Measurements from ENCODE around the gene MYOM3. TPM values are rescaled to one million over a fixed set of nuclear protein-coding genes. Genes with fewer than 3 reads are reported as not detected.

MYOM3 gene
- total and polyA plus RNA-seq, 2 of the 13 experiments (the other 11 are each of a cell fraction or from before 2014, with no cell fraction given) = 5.8 to 15.3 TPM

DNA sequence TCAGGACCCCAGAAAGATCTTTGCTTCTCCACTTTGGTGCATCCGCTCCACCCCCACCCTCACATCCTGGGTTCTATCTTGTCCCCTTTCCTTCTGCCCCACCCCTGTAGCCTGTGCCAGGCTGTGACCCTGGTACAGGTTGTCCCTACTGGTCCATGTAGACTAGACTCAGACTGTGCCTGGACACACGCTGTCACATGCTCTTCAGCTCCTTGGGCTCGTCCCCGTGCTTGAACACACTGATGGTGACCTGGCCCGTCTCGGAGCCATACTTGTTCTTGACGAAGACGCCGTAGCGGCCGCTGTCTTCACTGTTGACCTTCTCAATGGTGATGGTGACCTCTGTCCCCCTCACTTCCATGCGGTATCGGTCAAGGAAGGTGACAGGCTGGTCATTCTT is 54.8 kb downstream of the MYOM3 start:
- H3K27me3 ChIP-seq (ENCODE audit: control insufficient read depth in 1 of 2, insufficient read depth in 2 of 2, low read length in 2 of 2) = no peaks in the 10 kb centered on the region
- in situ Hi-C loops (cut with HindIII; ENCODE audit: extremely low pct_ligation_motif_present, low pct_unique_long_range_greater_than_20kb) = no loop called here
- no peak overlapping the region for H2AFZ ChIP-seq (ENCODE audit: low read length)
- no peak overlapping the region for H3K27ac ChIP-seq (ENCODE audit: extremely low read length, insufficient read depth, low read length)
- no peak for TF ChIP-seq ZNF124 (CRISPR knock-in tag; IDR thresholded peaks at IDR 0.05)
- no peak for TF ChIP-seq ZNF552 (CRISPR knock-in tag; IDR thresholded peaks at IDR 0.05; ENCODE audit: borderline replicate concordance)
- TF ChIP-seq, protein P1, sequence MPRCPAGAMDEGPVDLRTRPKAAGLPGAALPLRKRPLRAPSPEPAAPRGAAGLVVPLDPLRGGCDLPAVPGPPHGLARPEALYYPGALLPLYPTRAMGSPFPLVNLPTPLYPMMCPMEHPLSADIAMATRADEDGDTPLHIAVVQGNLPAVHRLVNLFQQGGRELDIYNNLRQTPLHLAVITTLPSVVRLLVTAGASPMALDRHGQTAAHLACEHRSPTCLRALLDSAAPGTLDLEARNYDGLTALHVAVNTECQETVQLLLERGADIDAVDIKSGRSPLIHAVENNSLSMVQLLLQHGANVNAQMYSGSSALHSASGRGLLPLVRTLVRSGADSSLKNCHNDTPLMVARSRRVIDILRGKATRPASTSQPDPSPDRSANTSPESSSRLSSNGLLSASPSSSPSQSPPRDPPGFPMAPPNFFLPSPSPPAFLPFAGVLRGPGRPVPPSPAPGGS (CRISPR knock-in tag; IDR thresholded peaks at IDR 0.05) = no peak
- TF ChIP-seq KMT2B (CRISPR knock-in tag; IDR thresholded peaks at IDR 0.05) = no peak
- TF ChIP-seq ZBTB7B (CRISPR knock-in tag; IDR thresholded peaks at IDR 0.05) = no peak
- no peak for TF ChIP-seq ZNF776 (CRISPR knock-in tag; IDR thresholded peaks at IDR 0.05)
- TF ChIP-seq, protein P2, sequence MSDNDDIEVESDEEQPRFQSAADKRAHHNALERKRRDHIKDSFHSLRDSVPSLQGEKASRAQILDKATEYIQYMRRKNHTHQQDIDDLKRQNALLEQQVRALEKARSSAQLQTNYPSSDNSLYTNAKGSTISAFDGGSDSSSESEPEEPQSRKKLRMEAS (IDR thresholded peaks at IDR 0.05) = no peak
- TF ChIP-seq KDM1A (CRISPR knock-in tag; IDR thresholded peaks at IDR 0.05) = no peak
- no peak for TF ChIP-seq CREM (IDR thresholded peaks at IDR 0.05)
- no peak for TF ChIP-seq CREM (CRISPR knock-in tag; IDR thresholded peaks at IDR 0.05)
- TF ChIP-seq ZNF17 (CRISPR knock-in tag; IDR thresholded peaks at IDR 0.05) = no peak
- TF ChIP-seq, protein P3, sequence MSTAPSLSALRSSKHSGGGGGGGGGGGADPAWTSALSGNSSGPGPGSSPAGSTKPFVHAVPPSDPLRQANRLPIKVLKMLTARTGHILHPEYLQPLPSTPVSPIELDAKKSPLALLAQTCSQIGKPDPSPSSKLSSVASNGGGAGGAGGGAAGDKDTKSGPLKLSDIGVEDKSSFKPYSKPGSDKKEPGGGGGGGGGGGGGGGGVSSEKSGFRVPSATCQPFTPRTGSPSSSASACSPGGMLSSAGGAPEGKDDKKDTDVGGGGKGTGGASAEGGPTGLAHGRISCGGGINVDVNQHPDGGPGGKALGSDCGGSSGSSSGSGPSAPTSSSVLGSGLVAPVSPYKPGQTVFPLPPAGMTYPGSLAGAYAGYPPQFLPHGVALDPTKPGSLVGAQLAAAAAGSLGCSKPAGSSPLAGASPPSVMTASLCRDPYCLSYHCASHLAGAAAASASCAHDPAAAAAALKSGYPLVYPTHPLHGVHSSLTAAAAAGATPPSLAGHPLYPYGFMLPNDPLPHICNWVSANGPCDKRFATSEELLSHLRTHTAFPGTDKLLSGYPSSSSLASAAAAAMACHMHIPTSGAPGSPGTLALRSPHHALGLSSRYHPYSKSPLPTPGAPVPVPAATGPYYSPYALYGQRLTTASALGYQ (CRISPR knock-in tag; IDR thresholded peaks at IDR 0.05) = no peak
- no peak for TF ChIP-seq HOXD1 (CRISPR knock-in tag; IDR thresholded peaks at IDR 0.05)
- TF ChIP-seq ZNF180 (CRISPR knock-in tag; IDR thresholded peaks at IDR 0.05; ENCODE audit: borderline replicate concordance, low read depth) = no peak
- TF ChIP-seq ZSCAN9 (CRISPR knock-in tag; IDR thresholded peaks at IDR 0.05; ENCODE audit: borderline replicate concordance) = no peak
- TF ChIP-seq ELF1 (CRISPR knock-in tag; IDR thresholded peaks at IDR 0.05) = no peak
- TF ChIP-seq ZNF354B (CRISPR knock-in tag; IDR thresholded peaks at IDR 0.05) = no peak
- TF ChIP-seq ZMYM4 (CRISPR knock-in tag; IDR thresholded peaks at IDR 0.05) = no peak
- no peak for TF ChIP-seq PRMT3 (CRISPR knock-in tag; IDR thresholded peaks at IDR 0.05; ENCODE audit: borderline replicate concordance, low read depth)
- no peak for TF ChIP-seq SETDB1 (CRISPR knock-in tag; IDR thresholded peaks at IDR 0.05; ENCODE audit: borderline replicate concordance)
- H3K79me2 ChIP-seq (ENCODE audit: insufficient read depth, low read length) = no peaks in the 10 kb centered on the region
- no peak overlapping the region for H3K4me3 ChIP-seq (replicated peaks in 1 of 3; ENCODE audit: insufficient read depth in 1 of 3, low read depth in 2 of 3, low read length in 3 of 3)
- no peak for FAIRE-seq
- peaks cover 8% of the 10 kb centered on the region for H3K4me1 ChIP-seq (ENCODE audit: insufficient read depth, low read length)
- no peak for DNase-seq (ENCODE audit: low spot score)
- BruUV-seq (replicated peaks) = no TSS peak
- 95% methylated on average over 13 of the region's 13 CpGs for WGBS (ENCODE audit: low lambda C conversion rate)
- H4K20me1 ChIP-seq (ENCODE audit: insufficient read depth, low read length) = no peaks in the 10 kb centered on the region
- H3K36me3 ChIP-seq (replicated peaks in 1 of 2; ENCODE audit: control insufficient read depth in 1 of 2, insufficient read depth in 2 of 2, low read length in 2 of 2) = peaks cover 1 to 8% of the 10 kb centered on the region in 2 experiments; a peak in 2 of 5 replicates
- ChIA-PET CTCF (ENCODE audit: low intra/inter-chr PET ratio, low total read pairs) (no interaction called here), POLR2A (no interaction called here)
- H3K4me2 ChIP-seq (ENCODE audit: low read depth, low read length) = no peak overlapping the region
- no peak overlapping the region for H3K9ac ChIP-seq (ENCODE audit: insufficient read depth, low read depth, low read length)
- ATAC-seq = no peak
- H3K9me3 ChIP-seq (ENCODE audit: low read length) = no peaks in the 10 kb centered on the region
- intact Hi-C loops (cut with micrococcal nuclease; ENCODE audit: unreplicated experiment) = no loop called here

All from HepG2 (cell line).